Neutrophil (primary cell): Measurements from ENCODE around the gene ABRAXAS1.

Source experiments
- H3K27ac ChIP-seq: fragments of 200-600 bp; sonication (generic); 2 replicates; pipeline ENCODE4 v1.5.1; 2016; ENCODE audit warnings: mild to moderate bottlenecking, moderate library complexity
- H3K27me3 ChIP-seq: fragments of 200-600 bp; sonication (generic); 2 replicates; pipeline ENCODE4 v1.6.0; 2016; ENCODE audit warnings: mild to moderate bottlenecking
- H3K36me3 ChIP-seq: fragments of 200-600 bp; sonication (generic); 2 replicates; pipeline ENCODE4 v1.5.1; 2017
- H3K4me1 ChIP-seq, 2 experiments: fragments of 200-600 bp in 1 of 2; sonication (generic) in 1 of 2; 1 replicate in 1 of 2; 2 replicates in 1 of 2; pipeline versions ENCODE4 v1.5.1 to v1.6.1; 2013 to 2016; ENCODE audit warnings: low read depth in 1 of 2, low read length in 1 of 2, mild to moderate bottlenecking in 1 of 2, moderate library complexity in 1 of 2; ENCODE audit not compliant: control insufficient read depth in 1 of 2, insufficient read depth in 1 of 2
- H3K4me3 ChIP-seq, 2 experiments: fragments of 200-600 bp in 1 of 2; sonication (generic) in 1 of 2; 1 replicate in 1 of 2; 2 replicates in 1 of 2; pipeline ENCODE4 v1.5.1; 2013 to 2016; ENCODE audit warnings: low read depth in 1 of 2, low read length in 1 of 2, mild to moderate bottlenecking in 1 of 2, moderate library complexity in 1 of 2
- H3K9me3 ChIP-seq: fragments of 200-600 bp; sonication (generic); 2 replicates; pipeline ENCODE4 v1.5.1; 2016
- TF ChIP-seq, protein P1 (sequence below): fragments of 200-600 bp; sonication (generic); IDR thresholded peaks from 2 replicates; pipeline ENCODE4 v1.5.1; 2016; ENCODE audit warnings: antibody characterized with exemption

The ABRAXAS1 gene

DNA sequence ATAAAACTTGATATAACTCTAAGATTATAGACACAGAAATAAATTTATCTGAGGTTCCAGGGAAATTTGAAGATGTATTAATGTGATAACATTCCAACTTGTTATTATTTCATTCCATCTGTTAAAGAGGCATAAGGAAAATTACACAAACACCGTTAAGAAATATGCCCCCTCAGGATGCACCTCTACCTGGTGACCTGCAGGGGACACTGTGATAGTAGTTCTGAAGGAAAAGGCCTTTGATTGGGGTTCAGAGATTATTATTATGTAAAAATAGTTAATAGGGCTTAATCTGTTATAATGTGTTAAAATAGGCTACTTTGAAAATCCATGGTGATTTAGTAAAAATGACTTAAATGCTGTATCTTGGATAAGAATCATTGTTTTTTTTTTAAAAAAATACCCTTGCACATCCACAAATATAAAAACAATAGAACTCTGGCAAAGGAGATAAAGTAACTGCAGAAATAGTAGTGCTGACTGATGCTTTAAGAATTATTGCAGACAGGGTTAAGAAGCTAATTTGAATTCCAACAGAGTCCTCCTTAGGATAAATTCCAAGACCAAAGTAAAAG, 6.1 kb upstream of the ABRAXAS1 start:
- Histone ChIP-seq H3K9me3 (no peaks in the 10 kb centered on the region), H3K27ac (no peak overlapping the region), H3K27me3 (no peaks in the 10 kb centered on the region), H3K36me3 (no peaks in the 10 kb centered on the region), H3K4me1 (peaks cover 5% of the 10 kb centered on the region in 2 experiments), H3K4me3 (no peak overlapping the region)
- TF ChIP-seq, protein P1, sequence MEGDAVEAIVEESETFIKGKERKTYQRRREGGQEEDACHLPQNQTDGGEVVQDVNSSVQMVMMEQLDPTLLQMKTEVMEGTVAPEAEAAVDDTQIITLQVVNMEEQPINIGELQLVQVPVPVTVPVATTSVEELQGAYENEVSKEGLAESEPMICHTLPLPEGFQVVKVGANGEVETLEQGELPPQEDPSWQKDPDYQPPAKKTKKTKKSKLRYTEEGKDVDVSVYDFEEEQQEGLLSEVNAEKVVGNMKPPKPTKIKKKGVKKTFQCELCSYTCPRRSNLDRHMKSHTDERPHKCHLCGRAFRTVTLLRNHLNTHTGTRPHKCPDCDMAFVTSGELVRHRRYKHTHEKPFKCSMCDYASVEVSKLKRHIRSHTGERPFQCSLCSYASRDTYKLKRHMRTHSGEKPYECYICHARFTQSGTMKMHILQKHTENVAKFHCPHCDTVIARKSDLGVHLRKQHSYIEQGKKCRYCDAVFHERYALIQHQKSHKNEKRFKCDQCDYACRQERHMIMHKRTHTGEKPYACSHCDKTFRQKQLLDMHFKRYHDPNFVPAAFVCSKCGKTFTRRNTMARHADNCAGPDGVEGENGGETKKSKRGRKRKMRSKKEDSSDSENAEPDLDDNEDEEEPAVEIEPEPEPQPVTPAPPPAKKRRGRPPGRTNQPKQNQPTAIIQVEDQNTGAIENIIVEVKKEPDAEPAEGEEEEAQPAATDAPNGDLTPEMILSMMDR: peak; percentile 65

DNA sequence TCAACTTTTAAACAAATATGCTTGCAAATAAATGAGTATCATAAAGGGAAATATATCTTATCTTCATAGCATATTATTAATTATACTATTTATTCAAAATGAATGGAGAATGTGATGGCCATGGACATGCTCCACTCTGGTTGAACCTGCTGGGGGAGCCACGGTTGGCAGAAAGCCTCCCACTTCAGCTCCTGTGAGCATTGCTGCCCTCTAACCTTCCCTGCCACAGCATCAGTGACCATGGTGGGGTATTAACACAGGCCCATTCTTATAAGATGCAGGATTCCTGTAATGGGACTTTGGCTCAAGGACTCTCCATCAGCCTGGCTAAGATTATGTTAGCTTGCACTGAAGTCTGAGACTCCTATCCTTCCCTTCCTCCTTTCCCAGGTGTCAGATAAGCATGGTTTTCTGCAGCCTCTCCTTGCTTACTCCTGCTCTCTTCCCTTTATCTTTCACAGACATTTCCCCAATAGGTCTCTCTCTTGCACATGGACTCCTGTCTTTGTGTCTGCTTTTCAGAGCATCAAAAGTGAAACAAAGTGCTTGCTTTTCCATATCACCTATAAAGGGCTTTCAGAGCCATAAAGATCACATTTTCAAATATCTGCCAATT, 4.9 kb upstream of the ABRAXAS1 start:
- no peaks in the 10 kb centered on the region for H3K36me3 ChIP-seq
- H3K9me3 ChIP-seq: no peaks in the 10 kb centered on the region
- no peak overlapping the region for H3K27ac ChIP-seq
- TF ChIP-seq, protein P1: no peak
- H3K27me3 ChIP-seq: no peaks in the 10 kb centered on the region
- H3K4me3 ChIP-seq: no peak overlapping the region
- H3K4me1 ChIP-seq: peaks cover 12 to 14% of the 10 kb centered on the region in 2 experiments

DNA sequence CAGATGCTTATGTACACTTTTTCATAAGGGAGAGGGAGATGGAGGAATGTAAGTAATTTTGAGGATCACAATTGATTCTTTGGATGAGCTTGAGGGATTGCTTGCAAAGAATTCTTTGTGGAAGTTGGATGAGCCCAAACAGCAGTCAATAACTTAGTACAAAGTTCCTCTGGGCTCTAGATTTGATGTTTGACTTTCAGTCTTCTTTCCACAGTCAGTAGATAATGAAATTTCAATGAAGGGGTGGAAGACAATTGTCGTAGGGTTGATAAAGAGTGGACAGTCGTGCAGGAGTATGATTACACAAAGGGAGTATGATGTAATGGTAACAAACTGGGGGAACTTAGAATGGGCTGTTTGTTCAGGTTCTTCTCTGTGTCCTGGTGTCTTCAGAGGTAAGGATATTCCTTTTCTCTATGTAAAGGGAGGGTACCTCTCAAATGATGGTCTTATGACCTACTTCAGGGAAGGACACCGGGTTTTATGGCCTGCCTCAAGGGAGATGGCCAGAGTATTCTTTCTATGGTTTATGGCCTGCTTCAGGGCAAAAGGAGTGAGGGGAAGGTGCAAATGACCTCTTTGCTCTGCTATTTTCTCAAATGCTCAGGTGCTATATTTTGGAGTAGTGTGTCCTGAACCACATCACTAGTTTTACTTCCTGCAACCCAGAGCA, 1.7 kb upstream of the ABRAXAS1 start:
- Histone ChIP-seq H3K27ac (no peak overlapping the region), H3K36me3 (no peaks in the 10 kb centered on the region), H3K27me3 (no peaks in the 10 kb centered on the region), H3K4me3 (no peak overlapping the region), H3K9me3 (no peaks in the 10 kb centered on the region), H3K4me1 (peaks cover 21 to 22% of the 10 kb centered on the region in 2 experiments)
- TF ChIP-seq, protein P1: no peak

DNA sequence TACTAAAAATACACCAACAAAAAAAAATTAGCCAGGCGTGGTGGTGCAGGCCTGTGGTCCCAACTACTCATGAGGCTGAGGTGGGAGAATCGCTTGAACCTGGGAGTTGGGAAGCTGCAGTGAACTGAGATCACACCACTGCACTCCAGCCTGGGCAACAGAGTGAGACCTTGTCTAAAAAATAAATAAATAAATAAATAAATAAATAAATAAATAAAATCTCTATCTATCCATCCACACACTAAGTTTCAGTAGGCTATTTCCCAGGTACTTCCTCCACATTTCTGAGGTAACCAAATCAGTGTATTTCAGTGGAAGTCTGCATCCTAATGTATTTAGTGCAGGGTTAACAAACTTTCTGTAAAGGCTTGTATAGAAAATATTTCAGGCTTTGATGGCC, 10.9 kb downstream of the ABRAXAS1 start:
- Histone ChIP-seq H3K27ac (no peak overlapping the region), H3K36me3 (peaks cover 34% of the 10 kb centered on the region), H3K27me3 (no peaks in the 10 kb centered on the region), H3K9me3 (no peaks in the 10 kb centered on the region), H3K4me1 (no peaks in the 10 kb centered on the region), H3K4me3 (no peak overlapping the region)
- TF ChIP-seq, protein P1: no peak

DNA sequence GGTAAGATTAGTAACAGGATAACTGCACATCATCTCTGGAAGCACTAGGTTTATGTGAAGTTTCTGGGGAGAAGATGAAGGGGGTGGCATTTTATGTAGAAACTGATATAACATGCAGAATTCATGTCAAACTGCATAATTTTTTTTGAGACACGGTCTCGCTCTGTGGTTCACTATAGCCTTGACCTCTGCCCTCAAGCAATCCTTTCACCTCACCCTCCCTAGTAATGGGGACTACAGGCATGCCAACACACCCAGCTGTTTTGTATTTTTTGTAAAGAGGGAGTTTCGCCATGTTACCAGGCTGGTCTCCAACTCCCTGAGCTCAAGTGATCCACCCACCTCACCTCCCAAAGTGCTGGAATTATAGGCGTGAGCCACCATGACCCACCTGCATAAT, 11.5 kb downstream of the ABRAXAS1 start:
- Histone ChIP-seq H3K9me3 (no peaks in the 10 kb centered on the region), H3K4me1 (no peaks in the 10 kb centered on the region), H3K27me3 (no peaks in the 10 kb centered on the region), H3K36me3 (peaks cover 39% of the 10 kb centered on the region), H3K4me3 (no peak overlapping the region), H3K27ac (no peak overlapping the region)
- TF ChIP-seq, protein P1: no peak
